NCI-H82 treated with DMSO at 0.1 percent for 48 hours (cell line): ENCODE results near the gene UAP1L1.
A peak's percentile ranks its signal among the peaks of the same experiment; 100 is the strongest.
"Not testable (repeated sequence)": the region's sequence is repeated elsewhere in the genome, so short reads cannot be mapped to it uniquely, and the experiment has no call there.

Experiments used
- DNase-seq: peaks from one replicate; lab custom pipeline; 2025; ENCODE audit not compliant: unreplicated experiment; lab: John Stamatoyannopoulos, UW

UAP1L1 gene

GRCh38 chr9:137077010-137077747, at the start of gene UAP1L1:
UAP1L1 (plus strand) TSS chr9:137077517; CDS start chr9:137077533, 16 bp downstream.
- DNase-seq: no peak

GRCh38 chr9:137028263-137029057, 48.9 kb upstream of the UAP1L1 start:
- peak; percentile 5 for DNase-seq

- peak; percentile 32 for DNase-seq
Measured at GRCh38 chr9:137029058-137029936, 48.0 kb upstream of the UAP1L1 start.

GRCh38 chr9:137030006-137030405, 47.3 kb upstream of the UAP1L1 start:
- DNase-seq: no peak

- no peak for DNase-seq
Measured at GRCh38 chr9:137030538-137031527, 46.5 kb upstream of the UAP1L1 start.

GRCh38 chr9:137031904-137032640, 45.2 kb upstream of the UAP1L1 start, which contains the start of gene FUT7:
FUT7 (minus strand) TSS chr9:137032088; CDS start chr9:137031991, 97 bp downstream.
- DNase-seq: no peak

GRCh38 chr9:137032858-137033257, 44.5 kb upstream of the UAP1L1 start:
- no peak for DNase-seq

GRCh38 chr9:137033481-137033880, 43.8 kb upstream of the UAP1L1 start:
- not testable (repeated sequence) for DNase-seq

GRCh38 chr9:137034039-137034708, 43.1 kb upstream of the UAP1L1 start:
- no peak for DNase-seq

GRCh38 chr9:137034709-137035506, 42.4 kb upstream of the UAP1L1 start:
- DNase-seq: peak; percentile 68

GRCh38 chr9:137035507-137035834, 41.8 kb upstream of the UAP1L1 start:
- no peak for DNase-seq

GRCh38 chr9:137035937-137036336, 41.4 kb upstream of the UAP1L1 start:
- no peak for DNase-seq

GRCh38 chr9:137037035-137037434, 40.3 kb upstream of the UAP1L1 start:
- no peak for DNase-seq

GRCh38 chr9:137037483-137037882, 39.8 kb upstream of the UAP1L1 start:
- peak; percentile 11 for DNase-seq

GRCh38 chr9:137038916-137039315, 38.4 kb upstream of the UAP1L1 start:
- no peak for DNase-seq

- no peak for DNase-seq
Measured at GRCh38 chr9:137039611-137040366, 37.5 kb upstream of the UAP1L1 start.

- DNase-seq: no peak
Measured at GRCh38 chr9:137040568-137040967, 36.7 kb upstream of the UAP1L1 start.
